ENCODE measurements around the gene ESYT1. TPM values are rescaled to one million over a fixed set of nuclear protein-coding genes. Genes with fewer than 3 reads are reported as not detected.

ESYT1 gene
- total RNA-seq, 3 donors from 2014 or later: 44.9 to 75.7 (median 52.0) TPM

GRCh38 chr12:56119361-56119796 is 8.7 kb upstream of the ESYT1 start:
- DNase-seq (peak; percentile 61 to 64 (median 62)), ATAC-seq (peak; percentile 35)
- Histone ChIP-seq H3K4me3 (no peak overlapping the region), H3K4me1 (ENCODE audit: low read depth) (peaks cover 16% of the 10 kb centered on the region), H3K9me3 (no peaks in the 10 kb centered on the region), H3K36me3 (ENCODE audit: low read depth) (peaks cover 4% of the 10 kb centered on the region)
- peak; percentile 44 for TF ChIP-seq CTCF (IDR thresholded peaks at IDR 0.05)
- intact Hi-C loops (cut with DNase I, micrococcal nuclease): no loop called here

GRCh38 chr12:56120158-56120846 is 7.8 kb upstream of the ESYT1 start:
- ATAC-seq (no peak), DNase-seq (peak in 2 of 3 donors; percentile 48 to 62)
- H3K4me1 ChIP-seq (ENCODE audit: low read depth): peaks cover 16% of the 10 kb centered on the region
- intact Hi-C loops (cut with DNase I, micrococcal nuclease): loop anchor here in 1 of 2 donors (10.0 kb wide), 1 partner anchor 64 kb away; the partner anchor contains the start of gene SMARCC2
- TF ChIP-seq CTCF (IDR thresholded peaks at IDR 0.05): no peak
- no peaks in the 10 kb centered on the region for H3K9me3 ChIP-seq
- peaks cover 4% of the 10 kb centered on the region for H3K36me3 ChIP-seq (ENCODE audit: low read depth)
- H3K4me3 ChIP-seq: no peak overlapping the region

GRCh38 chr12:56121204-56121870 is 6.7 kb upstream of the ESYT1 start:
- Histone ChIP-seq H3K36me3 (ENCODE audit: low read depth) (peaks cover 4% of the 10 kb centered on the region), H3K4me1 (ENCODE audit: low read depth) (peaks cover 20% of the 10 kb centered on the region), H3K4me3 (no peak overlapping the region), H3K9me3 (no peaks in the 10 kb centered on the region)
- TF ChIP-seq CTCF (IDR thresholded peaks at IDR 0.05): no peak
- intact Hi-C loops (cut with DNase I, micrococcal nuclease): loop anchor here in 1 of 2 donors (10.0 kb wide), 1 partner anchor 63 kb away; the partner anchor contains the start of gene SMARCC2
- ATAC-seq (no peak), DNase-seq (no peak)

GRCh38 chr12:56122637-56123036 is 5.4 kb upstream of the ESYT1 start:
- ATAC-seq (no peak), DNase-seq (no peak)
- H3K36me3 ChIP-seq (ENCODE audit: low read depth): peaks cover 5% of the 10 kb centered on the region
- H3K4me1 ChIP-seq (ENCODE audit: low read depth): peaks cover 30% of the 10 kb centered on the region
- no peak for TF ChIP-seq CTCF (IDR thresholded peaks at IDR 0.05)
- intact Hi-C loops (cut with DNase I, micrococcal nuclease): loop anchor here in 1 of 2 donors (10.0 kb wide), 1 partner anchor 62 kb away; the partner anchor contains the start of gene SMARCC2
- H3K9me3 ChIP-seq: no peaks in the 10 kb centered on the region
- no peak overlapping the region for H3K4me3 ChIP-seq

- ATAC-seq (no peak), DNase-seq (no peak)
- Histone ChIP-seq H3K9me3 (no peaks in the 10 kb centered on the region), H3K36me3 (ENCODE audit: low read depth) (peaks cover 5% of the 10 kb centered on the region), H3K4me1 (ENCODE audit: low read depth) (peaks cover 24% of the 10 kb centered on the region), H3K4me3 (no peak overlapping the region)
- intact Hi-C loops (cut with DNase I, micrococcal nuclease): loop anchor here in 1 of 2 donors (10.0 kb wide), 1 partner anchor 61 kb away; the partner anchor contains the start of gene SMARCC2
- TF ChIP-seq CTCF (IDR thresholded peaks at IDR 0.05): no peak
Measured at GRCh38 chr12:56124133-56124532, 3.9 kb upstream of the ESYT1 start.

Measured in mucosa of descending colon (tissue), 3 donors.